ENCODE results near the gene SLC27A2. TPM values are rescaled to one million over a fixed set of nuclear protein-coding genes. Genes with fewer than 3 reads are reported as not detected.
A peak's percentile ranks its signal among the peaks of the same experiment; 100 is the strongest.
"Not testable (repeated sequence)": the region's sequence is repeated elsewhere in the genome, so short reads cannot be mapped to it uniquely, and the experiment has no call there.

SLC27A2 gene
- 1.6 TPM for total RNA-seq

DNA sequence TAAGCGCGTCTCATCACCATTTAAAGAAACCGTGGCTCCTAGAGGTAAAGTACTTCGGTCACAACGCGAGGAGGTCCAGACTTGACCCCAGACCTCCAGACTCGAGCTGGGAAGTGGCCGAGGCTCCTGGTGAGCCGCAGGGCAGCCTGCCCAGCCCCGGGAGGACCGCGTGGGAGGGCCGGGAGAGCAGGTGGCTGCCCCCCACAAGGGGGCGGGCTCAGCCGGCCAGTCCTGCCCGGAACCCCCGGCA is at the start of gene SLC27A2:
Gene SLC27A2, plus strand, starts transcription at position 228 of the 250 bp plus-strand sequence. CDS start 232 bp downstream, outside the sequence.
- FAIRE-seq (no peak), DNase-seq (ENCODE audit: low spot score in 2 of 2) (no peak)

DNA sequence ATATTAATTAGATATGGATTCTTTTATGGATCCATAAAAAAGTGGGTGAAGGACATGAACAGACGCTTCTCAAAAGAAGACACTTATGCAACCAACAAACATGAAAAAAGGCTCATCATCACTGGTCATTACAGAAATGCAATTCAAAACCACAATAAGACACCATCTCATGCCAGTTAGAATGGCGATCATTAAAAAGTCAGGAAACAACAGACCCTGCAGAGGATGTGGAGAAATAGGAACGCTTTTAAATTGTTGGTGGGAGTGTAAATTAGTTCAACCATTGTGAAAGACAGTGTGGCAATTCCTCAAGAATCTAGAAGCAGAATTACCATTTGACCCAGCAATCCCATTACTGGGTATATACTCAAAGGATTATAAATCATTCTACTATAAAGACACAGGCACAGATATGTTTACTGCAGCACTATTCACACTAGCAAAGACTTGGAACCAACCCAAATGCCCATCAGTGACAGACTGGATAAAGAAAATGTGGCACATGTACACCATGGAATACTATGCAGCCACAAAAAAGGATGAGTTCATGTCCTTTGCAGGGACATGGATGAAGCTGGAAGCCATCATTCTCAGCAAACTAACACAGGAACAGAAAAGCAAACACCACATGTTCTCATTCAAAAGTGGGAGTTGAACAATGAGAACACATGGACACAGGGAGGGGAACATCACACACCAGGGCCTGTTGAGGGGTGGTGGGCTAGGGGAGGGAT is 49.6 kb upstream of the SLC27A2 start:
- FAIRE-seq; DNase-seq (ENCODE audit: low spot score in 2 of 2): not testable (repeated sequence)

DNA sequence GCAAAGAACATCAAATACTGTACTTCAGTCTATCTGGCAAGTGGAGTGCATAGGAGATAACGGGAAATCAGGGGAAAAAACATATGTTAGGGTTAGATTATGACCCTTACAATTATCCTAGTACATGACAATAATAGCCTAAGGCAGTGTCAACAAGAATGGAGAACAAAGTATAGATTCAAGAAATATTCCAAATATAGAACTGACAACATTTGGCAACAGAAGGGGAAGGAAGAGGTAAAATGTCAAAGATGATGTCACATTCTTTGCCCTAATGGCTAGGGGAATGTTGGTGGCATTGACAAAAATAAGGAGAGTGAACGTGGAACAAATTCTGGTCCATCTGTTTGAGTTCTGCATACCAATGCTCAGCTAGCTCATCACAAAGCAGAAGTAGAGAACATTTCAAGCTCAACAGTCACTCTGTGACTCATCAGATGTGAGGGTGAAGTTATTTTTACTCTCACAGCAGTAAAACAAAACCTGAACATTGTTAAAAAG is 47.4 kb upstream of the SLC27A2 start:
- FAIRE-seq (no peak), DNase-seq (ENCODE audit: low spot score in 2 of 2) (peak in 1 of 2 donors; percentile 28)

DNA sequence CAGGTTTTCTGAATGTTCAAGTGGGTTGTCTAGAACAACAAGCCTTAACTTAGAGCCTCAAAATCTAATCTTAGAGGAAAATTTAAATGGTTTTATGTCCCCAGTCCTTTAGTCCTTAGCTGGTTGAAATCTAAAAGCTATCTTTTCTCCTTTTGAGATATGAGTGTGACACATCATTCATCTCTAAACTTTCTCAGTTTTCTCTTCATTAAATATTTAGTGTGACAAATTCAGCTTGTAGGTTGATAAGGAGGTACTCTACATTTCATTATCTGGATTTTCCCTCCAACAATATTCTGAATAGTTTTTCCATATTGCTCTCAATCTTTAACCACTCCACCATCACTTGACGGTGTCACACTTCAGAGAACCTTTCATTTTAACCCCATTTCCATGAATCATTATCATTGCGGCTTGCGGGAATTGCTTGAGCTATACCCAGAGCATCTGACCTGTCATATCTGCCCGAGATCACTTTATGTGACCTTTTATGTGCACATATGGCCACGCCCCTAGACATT is 46.9 kb upstream of the SLC27A2 start:
- no peak for FAIRE-seq
- DNase-seq (ENCODE audit: low spot score in 2 of 2), result no peak

DNA sequence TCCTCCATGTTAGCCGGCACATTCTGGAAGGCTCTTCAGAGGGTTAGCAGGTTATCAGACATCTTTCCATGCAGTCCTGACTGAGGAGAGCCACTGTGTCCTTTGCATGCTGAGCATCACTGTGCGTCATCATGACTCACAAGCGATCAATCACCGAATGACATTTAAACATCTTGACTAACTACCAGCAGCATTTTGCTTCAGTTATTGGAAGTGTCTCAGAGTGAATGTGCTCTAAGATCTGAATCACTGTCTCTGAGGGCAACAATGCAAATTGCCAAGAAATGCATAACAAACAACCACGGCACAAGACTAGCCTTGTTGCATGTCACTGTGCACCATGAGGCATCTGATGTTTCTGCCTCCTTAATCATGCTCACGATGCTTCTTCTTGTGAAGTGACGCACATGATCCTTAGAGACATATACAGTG is 44.6 kb upstream of the SLC27A2 start:
- DNase-seq (ENCODE audit: low spot score in 2 of 2) (no peak), FAIRE-seq (no peak)

DNA sequence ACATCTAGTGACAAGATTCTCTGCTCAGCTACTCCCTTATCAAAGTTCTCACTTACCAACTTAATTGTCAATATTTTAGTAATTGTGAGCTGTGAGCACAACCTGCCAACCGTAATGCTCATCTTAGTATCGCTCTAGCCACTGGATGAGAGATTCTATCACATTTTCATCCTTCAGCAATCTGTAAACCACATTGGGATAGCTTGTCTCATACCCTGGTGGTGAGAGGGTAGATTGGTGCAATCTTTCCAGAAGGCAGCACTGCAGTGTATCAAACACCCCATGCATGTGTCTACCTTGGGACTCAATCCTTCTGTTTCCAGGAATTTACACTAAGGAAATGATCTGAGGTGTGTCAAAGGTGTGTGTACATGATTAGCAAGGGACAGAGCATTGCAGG is 44.1 kb upstream of the SLC27A2 start:
- no peak for FAIRE-seq
- no peak for DNase-seq (ENCODE audit: low spot score in 2 of 2)

DNA sequence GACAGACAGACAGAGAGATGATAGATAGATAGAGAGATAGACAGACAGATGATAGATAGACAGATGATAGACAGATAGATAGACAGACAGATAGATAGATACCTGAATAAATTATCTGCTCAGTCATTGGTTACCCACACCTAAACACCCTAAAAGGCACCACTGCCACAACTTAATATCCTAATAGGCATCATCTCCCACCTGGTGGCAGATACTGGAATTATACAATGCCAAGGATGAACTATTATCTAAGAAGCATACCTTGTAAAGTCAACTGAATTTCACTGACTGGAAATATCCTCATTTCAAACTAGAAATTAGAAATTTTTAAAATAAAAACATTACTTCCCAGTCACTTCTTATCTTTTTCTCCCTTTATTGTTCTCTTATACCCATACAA is 43.6 kb upstream of the SLC27A2 start:
- no peak for FAIRE-seq

DNA sequence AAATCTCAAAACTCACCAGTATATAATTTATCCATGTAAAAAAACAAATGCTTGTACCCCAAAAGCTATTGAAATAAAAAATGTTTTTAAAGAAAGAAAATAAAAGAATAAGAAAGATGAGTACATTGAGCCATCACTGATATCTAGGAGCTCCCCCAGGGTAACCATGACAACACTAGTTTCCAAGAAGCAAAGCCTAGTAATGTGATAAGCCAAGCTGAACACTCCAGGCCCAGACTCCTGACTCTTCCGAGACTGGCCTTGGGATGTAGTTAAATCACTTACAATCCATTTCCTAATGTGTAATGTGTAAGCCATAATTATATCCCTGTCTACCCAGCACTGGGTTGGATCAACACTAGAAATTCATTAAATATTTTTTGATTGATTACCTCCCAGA is 41.9 kb upstream of the SLC27A2 start:
- no peak for FAIRE-seq
- DNase-seq (ENCODE audit: low spot score in 2 of 2), result no peak

More for the DNA sequence above, 43.6 kb upstream of the SLC27A2 start:
- no peak for DNase-seq (ENCODE audit: low spot score in 2 of 2)

DNA sequence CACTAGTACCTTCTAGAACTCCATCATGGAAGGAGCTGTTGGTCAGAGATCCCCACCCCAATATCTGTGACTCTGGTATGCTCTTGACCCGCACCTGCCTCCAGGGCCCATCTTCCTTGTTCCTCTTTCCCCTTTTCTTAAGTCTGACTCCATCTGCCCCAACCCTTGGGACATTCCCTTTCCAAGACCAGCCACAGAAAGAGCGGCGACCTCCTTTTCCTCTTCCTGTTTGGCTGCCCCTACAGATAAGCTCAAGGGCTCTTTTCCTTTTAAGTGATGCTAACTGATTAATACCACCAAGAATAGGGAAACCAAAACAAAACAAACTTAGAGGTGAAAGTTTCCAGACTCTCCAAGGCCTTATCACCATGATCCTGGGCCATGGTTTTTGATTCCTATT is 41.0 kb upstream of the SLC27A2 start:
- FAIRE-seq, result no peak

DNA sequence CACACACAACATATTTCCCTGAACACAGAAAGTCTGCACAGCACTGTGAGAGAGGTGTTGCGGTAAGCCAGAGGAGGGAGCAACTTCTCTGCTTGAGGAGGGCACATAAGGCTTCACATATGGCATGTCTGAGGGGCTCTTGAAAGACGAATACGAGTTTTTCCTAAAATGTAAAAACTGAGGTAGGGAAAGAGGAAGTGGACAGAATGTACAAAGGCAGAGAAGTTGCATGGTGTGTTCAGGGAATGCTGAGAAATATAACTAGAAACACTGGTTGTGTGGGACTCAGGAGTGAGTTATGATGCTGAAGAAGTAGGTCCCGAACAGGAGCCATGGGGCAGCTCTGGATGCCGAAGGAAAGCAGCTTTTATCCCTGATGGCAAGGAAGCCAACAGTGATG is 40.1 kb upstream of the SLC27A2 start:
- FAIRE-seq, result no peak
- DNase-seq (ENCODE audit: low spot score in 2 of 2), result no peak

More for the DNA sequence above, 41.0 kb upstream of the SLC27A2 start:
- DNase-seq (ENCODE audit: low spot score in 2 of 2), result no peak

DNA sequence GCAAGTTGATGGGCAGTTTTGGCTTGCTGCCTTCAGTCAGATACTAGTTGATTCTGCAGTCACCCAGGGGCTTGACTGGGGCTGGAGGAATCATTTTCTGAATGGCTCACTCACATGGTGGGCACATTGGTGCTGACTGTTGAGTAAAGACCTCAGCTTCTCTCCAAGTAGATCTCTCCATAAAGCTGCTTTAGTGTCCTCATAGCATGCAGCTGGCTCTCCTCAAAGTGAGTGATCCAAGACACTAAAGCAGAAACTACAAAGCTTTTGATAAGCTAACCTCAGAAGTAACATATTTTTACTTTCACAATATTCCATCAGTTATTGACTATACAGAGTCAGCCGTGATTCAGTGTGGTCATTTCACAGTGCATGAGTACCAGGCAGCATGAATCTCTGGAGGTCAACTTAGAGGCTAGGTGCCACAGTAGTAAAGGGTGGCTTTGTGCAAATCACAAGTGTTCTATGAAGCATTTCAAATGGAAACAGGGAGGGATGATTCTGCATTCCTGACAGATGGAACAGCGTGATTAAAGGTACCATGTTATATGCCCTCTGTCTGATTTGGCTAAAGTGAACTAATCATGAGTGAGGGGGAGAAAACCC is 38.6 kb upstream of the SLC27A2 start:
- DNase-seq (ENCODE audit: low spot score in 2 of 2) (no peak), FAIRE-seq (no peak)

DNA sequence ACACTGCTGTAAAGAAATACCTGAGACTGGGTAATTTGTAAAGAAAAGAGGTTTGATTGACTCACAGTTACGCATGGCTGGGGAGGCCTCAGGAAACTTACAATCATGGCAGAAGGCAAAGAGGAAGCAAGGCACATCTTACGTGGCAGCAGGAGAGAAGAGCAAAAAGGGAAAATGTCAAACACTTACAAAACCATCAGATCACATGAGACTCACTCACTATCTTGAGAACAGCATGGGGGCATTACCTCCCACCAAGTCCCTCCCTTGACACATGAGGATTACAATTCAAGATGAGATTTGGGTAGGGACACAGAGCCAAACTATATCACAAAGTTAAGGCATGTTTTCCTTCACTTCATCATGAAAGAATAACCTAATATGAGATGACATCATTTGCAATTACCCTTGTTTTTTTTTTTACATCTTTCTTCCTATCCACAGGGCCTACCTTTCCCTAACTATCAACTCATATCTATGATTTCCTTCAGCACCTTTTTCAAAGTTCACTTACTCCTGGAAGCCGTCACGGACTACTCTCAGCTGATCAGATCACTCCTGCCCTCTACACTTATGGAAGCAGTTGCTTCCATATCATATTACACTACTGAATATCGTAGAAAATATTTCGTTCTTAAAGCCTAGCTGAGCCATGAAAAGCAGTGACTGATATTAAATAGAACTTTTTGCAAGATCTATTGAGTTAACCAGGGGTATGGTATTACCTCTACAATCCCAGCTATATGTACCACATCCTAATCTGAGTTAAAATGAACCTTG is 37.5 kb upstream of the SLC27A2 start:
- FAIRE-seq (no peak), DNase-seq (ENCODE audit: low spot score in 2 of 2) (no peak)

DNA sequence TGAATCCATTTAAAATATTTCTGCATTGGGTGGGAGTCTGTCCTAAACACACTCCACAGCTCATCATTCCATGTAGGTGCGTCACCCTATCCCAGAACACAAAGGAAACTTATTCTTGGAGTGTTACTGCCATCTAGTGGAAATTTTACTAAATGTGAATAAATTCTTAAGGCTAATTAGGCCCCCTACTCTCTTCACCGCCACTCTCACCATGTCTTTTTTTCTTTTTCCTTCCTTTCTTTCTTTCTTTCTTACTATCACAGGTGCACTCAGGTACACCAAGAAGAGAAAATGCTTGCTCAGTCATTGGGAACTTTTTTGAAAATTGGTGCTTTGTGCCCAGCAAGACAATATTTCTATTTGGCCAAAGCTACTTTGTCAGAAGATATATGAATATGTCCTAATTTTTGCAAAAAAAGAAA is 36.5 kb upstream of the SLC27A2 start:
- FAIRE-seq (peak; percentile 80), DNase-seq (ENCODE audit: low spot score in 2 of 2) (peak; percentile 19 to 42)

DNA sequence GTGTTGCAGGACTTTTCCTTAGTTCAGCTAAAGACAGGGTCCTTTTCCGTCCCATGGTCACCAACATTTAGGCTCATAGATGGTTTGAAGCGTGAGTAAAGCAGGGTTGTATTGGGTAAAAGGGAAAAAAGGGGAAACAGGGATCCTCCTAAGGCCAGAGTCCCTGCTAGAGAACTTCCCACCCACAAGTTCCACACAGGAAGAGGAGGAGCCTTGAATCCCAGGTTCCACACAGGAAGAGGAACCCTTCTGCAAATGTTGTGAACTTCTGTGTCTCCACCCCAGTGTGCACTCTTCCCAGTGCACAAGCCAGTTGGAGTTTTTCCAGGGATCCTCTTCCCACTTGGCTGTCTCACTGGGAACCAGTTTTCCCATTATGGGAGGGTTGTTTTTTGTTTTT is 35.4 kb upstream of the SLC27A2 start:
- FAIRE-seq (no peak), DNase-seq (ENCODE audit: low spot score in 2 of 2) (no peak)

DNA sequence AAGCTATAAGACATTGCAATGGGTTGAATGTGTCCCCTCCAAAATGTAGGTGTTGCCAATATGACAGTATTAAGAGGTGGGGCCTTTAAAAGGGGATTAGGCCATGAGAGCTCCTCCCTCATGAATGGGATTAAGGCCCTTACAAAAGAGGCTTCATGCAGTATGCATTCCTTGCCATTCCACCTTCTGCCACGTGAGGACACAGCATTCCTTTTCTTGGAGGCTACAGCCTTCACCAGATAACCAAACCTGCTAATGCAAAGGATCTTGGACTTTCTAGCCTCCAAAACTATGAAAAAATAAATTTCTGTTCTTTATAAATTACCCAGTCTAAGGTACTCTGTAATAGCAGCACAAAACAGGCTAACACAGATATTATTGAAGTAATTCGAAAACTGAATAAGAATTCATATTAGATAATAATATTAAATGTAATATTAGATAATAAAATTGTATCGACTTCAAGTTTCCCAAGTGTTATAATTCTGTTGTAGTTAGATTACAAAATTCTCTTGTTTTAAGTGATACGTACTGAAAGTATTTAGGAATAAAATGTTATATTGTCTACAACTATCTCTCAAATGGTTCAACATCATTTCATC is 33.5 kb upstream of the SLC27A2 start:
- FAIRE-seq, result no peak
- DNase-seq (ENCODE audit: low spot score in 2 of 2), result no peak

DNA sequence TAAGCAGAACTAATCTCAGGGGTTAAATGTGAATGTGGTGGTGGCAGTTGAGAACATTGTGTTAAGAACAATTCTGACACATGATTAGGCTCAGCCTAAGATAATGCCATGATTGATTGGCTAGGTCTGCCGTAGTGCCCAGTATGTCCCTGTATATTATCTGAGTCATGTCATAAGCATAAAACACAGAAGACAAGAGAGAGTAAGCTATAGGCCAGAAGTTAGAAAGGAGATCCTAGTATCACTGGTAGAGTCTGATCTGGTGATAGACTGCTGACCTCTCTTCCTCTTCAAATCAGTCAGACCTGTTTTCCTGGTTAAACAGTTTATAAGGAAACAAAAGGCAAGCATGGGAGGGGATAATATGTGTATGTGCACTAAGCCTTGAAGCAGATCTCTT is 32.9 kb upstream of the SLC27A2 start:
- FAIRE-seq, result no peak
- DNase-seq (ENCODE audit: low spot score in 2 of 2), result no peak

DNA sequence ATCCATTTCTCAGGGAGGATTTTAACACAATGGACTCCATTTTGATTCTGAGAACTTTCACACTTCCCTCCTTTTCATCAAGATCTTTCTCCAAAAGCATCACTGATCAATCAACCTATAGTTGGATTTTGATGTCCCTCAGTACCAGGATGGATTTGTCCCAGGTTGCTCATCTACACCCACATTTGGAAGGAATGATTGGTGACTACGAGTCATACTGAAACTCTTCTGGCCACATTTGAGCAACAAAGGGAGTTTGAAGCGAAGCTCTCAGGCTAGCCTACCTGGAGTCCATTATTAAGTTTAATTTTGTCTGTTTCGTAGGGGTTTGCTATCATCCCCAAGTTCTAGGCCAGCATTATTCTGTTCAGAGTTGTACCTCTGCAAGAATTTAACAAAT is 31.6 kb upstream of the SLC27A2 start:
- FAIRE-seq (no peak), DNase-seq (ENCODE audit: low spot score in 2 of 2) (no peak)

DNA sequence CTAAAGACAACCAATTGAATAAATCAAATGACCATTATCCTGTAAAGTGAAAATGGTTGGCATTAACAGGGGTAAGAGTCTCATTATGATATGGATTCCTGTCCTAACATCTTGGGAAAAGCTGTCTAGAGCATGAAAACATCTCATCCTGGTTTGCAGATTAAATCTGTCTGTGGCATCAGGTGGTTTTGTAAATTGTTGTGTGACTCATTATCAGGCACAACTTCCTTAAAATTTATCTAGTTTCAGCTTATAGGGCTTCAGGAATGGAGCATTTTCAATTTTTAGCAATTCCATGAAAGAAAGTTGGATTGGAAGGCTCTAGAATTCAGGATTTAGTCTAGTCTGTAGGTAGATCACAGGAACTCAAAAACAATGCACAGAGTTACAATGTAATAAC is 31.1 kb upstream of the SLC27A2 start:
- FAIRE-seq, result no peak
- no peak for DNase-seq (ENCODE audit: low spot score in 2 of 2)

DNA sequence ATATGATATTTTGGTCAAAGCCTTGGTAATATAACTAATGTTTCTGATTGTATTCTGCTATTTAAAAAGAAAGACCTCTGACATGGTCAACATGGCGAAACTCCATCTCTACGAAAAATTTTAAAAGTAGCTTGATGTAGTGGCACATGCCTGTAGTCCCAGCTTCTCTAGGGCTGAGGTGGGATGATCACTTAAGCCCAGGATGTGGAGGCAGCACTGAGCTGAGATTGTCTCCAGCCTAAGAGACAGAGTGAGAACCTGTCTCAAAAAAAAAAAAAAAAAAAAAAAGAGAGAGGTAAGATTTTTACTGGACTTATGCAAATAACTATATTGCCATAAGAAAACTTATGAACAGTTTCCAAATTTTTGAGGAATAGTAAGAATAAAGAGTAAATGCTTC is 30.5 kb upstream of the SLC27A2 start:
- no peak for DNase-seq (ENCODE audit: low spot score in 2 of 2)
- FAIRE-seq, result no peak

DNA sequence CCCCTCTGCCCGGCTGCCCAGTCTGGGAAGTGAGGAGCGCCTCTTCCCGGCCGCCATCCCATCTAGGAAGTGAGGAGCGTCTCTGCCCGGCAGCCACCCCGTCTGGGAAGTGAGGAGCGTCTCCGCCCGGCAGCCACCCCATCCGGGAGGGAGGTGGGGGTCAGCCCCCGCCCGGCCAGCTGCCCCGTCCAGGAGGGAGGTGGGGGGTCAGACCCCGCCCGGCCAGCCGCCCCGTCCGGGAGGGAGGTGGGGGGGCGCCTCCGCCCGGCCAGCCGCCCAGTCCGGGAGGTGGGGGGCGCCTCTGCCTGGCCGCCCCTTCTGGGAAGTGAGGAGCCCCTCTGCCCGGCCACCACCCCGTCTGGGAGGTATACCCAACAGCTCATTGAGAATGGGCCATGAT is 23.8 kb upstream of the SLC27A2 start:
- DNase-seq (ENCODE audit: low spot score in 2 of 2); FAIRE-seq: not testable (repeated sequence)
